Psoas muscle (tissue), 8 donors: ENCODE measurements around the gene DNAAF1. TPM values are rescaled to one million over a fixed set of nuclear protein-coding genes. Genes with fewer than 3 reads are reported as not detected.

ENCODE experiments used
- ATAC-seq, 4 donors: fragments of 200-7000 bp; cut with Tn5 transposase; one replicate each; pipeline ENCODE4 v1.9.1; 2020; ENCODE audit warnings: moderate library complexity in 3 of 4, mild to moderate bottlenecking in 2 of 4
- DNase-seq, 2 donors: peaks; one replicate each; pipeline ENCODE4 v3.0.0-alpha.2; 2020
- H3K27ac ChIP-seq: fragments of 200-600 bp; one replicate; pipeline ENCODE4 v1.8.0; 2022
- H3K27me3 ChIP-seq, 3 donors: fragments of 200-600 bp in 1 of 3; one replicate each; pipeline versions ENCODE4 v1.6.1 to v1.8.0; 2013 to 2022; ENCODE audit warnings: low read length in 2 of 3, mild to moderate bottlenecking in 2 of 3, moderate library complexity in 1 of 3; ENCODE audit not compliant: insufficient read depth in 3 of 3
- H3K36me3 ChIP-seq, 2 donors: fragments of 200-600 bp in 1 of 2; one replicate each; pipeline versions ENCODE4 v1.6.1 to v1.8.0; 2013 to 2022; ENCODE audit warnings: low read depth in 1 of 2, mild to moderate bottlenecking in 1 of 2, moderate library complexity in 1 of 2; ENCODE audit not compliant: insufficient read depth in 1 of 2
- H3K4me1 ChIP-seq: fragments of 200-600 bp; one replicate; pipeline ENCODE4 v1.8.0; 2022
- H3K4me3 ChIP-seq: fragments of 200-600 bp; one replicate; pipeline ENCODE4 v1.8.0; 2022; ENCODE audit warnings: mild to moderate bottlenecking
- H3K9me3 ChIP-seq: fragments of 200-600 bp; one replicate; pipeline ENCODE4 v1.8.0; 2022
- CTCF ChIP-seq: fragments of 200-600 bp; IDR thresholded peaks from one replicate; pipeline ENCODE4 v1.8.0; 2022; ENCODE audit warnings: antibody characterized with exemption
- WGBS, 3 donors: extraction: QIAGEN DNeasy Blood & Tissue Kit; methylation state at CpG; one replicate each; pipeline versions ENCODE4 v1.1.6 to v1.1.7; 2013; 5-methylcytosine and 5-hydroxymethylcytosine counted together
- intact Hi-C, 2 donors: fragments of 100-400 bp; cut with DNase I; formaldehyde crosslinking; loops; one replicate each; pipeline versions ENCODE4 v1.11.0 to v1.14.2; 2022
- polyA plus RNA-seq, 3 donors: library from polyadenylated mRNA; stranded (reverse); fragments of 200-250 nt; gene quantifications; one replicate each; pipeline ENCODE4 v1.2.3, GENCODE V29; 2013
- total RNA-seq, 4 donors: library from RNA; stranded (reverse); fragmentation: NEBNext Ultra II Directional in 2 of 4; extraction: Animal tissue kit (Norgen Biotek cat#: 25700) in 2 of 4; gene quantifications; one replicate each; pipeline versions ENCODE4 v1.2.1 to v1.2.4, GENCODE V29; 2021 to 2023
- donor health status: healthy with polysubstance abuse.
- donor health status: DM: no; HTN: no; CAD: no; lungs with moderate emphysema.
- donor health status: Bipolar disorder and iron deficiency.
- donor health status: healthy.
- donor health status: DM: yes; HTN: yes; CAD: no.
- donor health status: DM: no; HTN: no; CAD: no.
- donor health status: DM: no; HTN: no; CAD: no.
- donor health status: DM: yes; HTN: yes; CAD: no.

DNAAF1 gene
- total and polyA plus RNA-seq, 7 donors: 0.17 to 0.44 (median 0.17) TPM; not detected in 4

DNA sequence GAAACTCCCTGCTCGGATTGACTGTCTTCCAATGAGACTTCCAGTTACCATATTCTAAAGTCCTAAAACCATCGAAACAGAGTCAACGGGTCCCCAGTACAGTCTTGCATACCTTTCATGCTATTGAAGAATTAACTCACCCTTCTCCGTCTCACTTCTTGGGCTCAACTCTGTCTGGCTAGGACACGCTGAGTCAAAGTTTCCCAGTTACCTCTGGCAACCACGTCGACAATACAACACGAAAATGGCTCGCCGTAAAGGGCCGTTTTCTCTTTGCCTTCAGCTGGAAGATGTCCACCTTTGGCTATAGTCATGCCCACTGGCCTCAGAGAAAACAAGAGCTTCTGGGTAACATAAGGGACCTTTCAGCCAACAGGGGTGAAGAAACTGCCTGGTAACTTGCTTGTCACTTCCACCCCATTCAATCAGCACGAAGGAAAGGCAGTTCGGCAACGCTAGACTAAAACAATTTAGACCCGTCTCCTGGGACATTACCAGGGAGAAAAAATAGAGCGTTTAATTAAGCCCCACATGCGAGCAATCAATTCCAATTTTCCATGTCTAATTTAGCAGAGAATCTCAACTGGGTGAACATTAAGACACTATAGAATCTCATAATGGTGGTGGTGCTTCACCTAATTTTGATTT, 73.2 kb downstream of the DNAAF1 start:
- Histone ChIP-seq H3K27me3 (no peaks in the 10 kb centered on the region), H3K27ac (no peak overlapping the region), H3K4me1 (peaks cover 5% of the 10 kb centered on the region), H3K36me3 (no peaks in the 10 kb centered on the region), H3K4me3 (no peak overlapping the region), H3K9me3 (no peaks in the 10 kb centered on the region)
- TF ChIP-seq CTCF: no peak
- no peak for ATAC-seq
- intact Hi-C loops: no loop called here
- 50 to 58% (median 51%) methylated on average over 17 of the region's 17 CpGs for WGBS, 3 donors
- no peak for DNase-seq

DNA sequence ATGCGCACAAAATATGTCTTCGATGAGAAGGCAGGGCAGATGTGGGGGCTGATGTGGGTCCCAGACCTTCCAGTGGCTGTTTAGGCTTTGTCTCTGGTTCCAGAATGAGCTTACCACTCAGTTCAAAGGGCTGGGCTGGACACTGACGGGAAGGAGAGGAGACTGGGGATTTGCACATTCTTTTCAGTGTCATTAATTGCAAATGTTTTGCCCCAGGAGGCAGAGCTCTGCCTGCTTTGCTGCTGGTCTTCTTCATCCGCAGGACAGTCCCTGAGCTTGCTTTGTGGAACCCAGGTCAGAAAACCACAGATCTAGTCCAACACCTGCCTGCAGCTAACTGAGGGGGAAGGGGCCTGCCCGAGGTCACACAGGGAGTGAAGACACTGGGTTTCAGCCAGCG, 73.8 kb downstream of the DNAAF1 start:
- H3K27ac ChIP-seq: no peak overlapping the region
- no peaks in the 10 kb centered on the region for H3K36me3 ChIP-seq
- no peaks in the 10 kb centered on the region for H3K9me3 ChIP-seq
- no peak overlapping the region for H3K4me3 ChIP-seq
- DNase-seq (no peak), ATAC-seq (no peak)
- no peaks in the 10 kb centered on the region for H3K27me3 ChIP-seq
- WGBS, 3 donors: 60 to 74% (median 65%) methylated on average over 6 of the region's 6 CpGs
- H3K4me1 ChIP-seq: peaks cover 5% of the 10 kb centered on the region
- TF ChIP-seq CTCF: no peak
- intact Hi-C loops: no loop called here

GRCh38 chr16:84220851-84221250, 75.7 kb downstream of the DNAAF1 start:
- Histone ChIP-seq H3K36me3 (no peaks in the 10 kb centered on the region), H3K9me3 (no peaks in the 10 kb centered on the region), H3K27ac (no peak overlapping the region), H3K4me1 (no peaks in the 10 kb centered on the region), H3K4me3 (no peak overlapping the region), H3K27me3 (peaks cover 0 to 7% (median 3%) of the 10 kb centered on the region in 3 donors)
- WGBS, 3 donors: 93 to 100% (median 95%) methylated on average over 1 of the region's 1 CpG
- intact Hi-C loops: no loop called here
- DNase-seq (no peak), ATAC-seq (no peak)
- no peak for TF ChIP-seq CTCF

DNA sequence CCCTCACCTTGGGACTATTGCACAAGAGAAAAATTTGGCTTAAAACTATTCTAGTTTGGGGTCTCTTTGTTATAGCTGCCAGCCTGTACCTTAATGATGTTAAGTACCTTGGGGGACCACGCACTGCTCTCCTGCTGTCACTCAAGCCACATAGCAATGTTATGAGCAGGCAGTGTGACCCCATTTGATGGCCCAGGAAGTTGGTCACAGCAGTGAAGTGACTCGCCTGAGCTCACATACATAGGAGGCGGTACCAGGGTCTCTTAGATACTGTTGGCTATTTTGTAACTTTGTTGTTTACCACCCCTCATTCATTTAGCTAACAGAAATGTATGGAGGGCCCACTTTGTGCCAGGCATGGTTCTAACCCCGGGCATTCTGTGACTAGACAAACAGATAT, 78.3 kb downstream of the DNAAF1 start:
- WGBS, 3 donors: 86 to 88% (median 87%) methylated on average over 4 of the region's 4 CpGs
- intact Hi-C loops: no loop called here
- H3K4me1 ChIP-seq: peaks cover 2% of the 10 kb centered on the region
- H3K36me3 ChIP-seq: no peaks in the 10 kb centered on the region
- no peak overlapping the region for H3K4me3 ChIP-seq
- no peak overlapping the region for H3K27ac ChIP-seq
- ATAC-seq: no peak
- H3K9me3 ChIP-seq: no peaks in the 10 kb centered on the region
- DNase-seq: no peak
- peaks cover 0 to 7% (median 3%) of the 10 kb centered on the region in 3 donors for H3K27me3 ChIP-seq
- TF ChIP-seq CTCF: no peak

DNA sequence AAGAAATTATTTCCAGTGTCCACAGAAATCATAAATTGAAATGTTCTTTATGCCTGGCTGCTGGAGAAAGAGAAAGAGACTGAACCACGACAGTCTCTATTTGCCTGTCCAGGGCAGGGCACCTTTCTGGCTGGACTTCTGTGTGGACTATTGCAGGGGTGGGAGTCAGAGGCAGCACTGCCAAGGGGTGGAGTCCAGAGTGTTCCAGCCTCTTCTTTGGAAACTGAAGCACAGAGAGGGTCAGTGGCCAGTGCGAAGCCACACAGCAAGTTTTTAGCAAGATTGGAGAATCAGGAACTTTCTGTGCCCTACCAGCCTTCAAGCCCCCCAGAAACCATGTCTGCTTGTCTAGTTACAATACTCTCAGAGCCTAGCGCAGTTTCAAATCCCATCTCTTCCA, 79.4 kb downstream of the DNAAF1 start:
- Histone ChIP-seq H3K4me3 (no peak overlapping the region), H3K27me3 (peaks cover 0 to 7% (median 3%) of the 10 kb centered on the region in 3 donors), H3K9me3 (no peaks in the 10 kb centered on the region), H3K4me1 (peaks cover 2% of the 10 kb centered on the region), H3K27ac (no peak overlapping the region), H3K36me3 (no peaks in the 10 kb centered on the region)
- ATAC-seq: no peak
- DNase-seq: no peak
- 90 to 94% (median 92%) methylated on average over 3 of the region's 3 CpGs for WGBS, 3 donors
- intact Hi-C loops: no loop called here
- no peak for TF ChIP-seq CTCF
